DMS53 treated with DMSO at 0.1 percent for 48 hours (cell line): ENCODE results near the gene EXOSC6.
"Not testable (repeated sequence)": the region's sequence is repeated elsewhere in the genome, so short reads cannot be mapped to it uniquely, and the experiment has no call there.

ENCODE experiments used
- DNase-seq: peaks from one replicate; lab custom pipeline; 2025; ENCODE audit not compliant: unreplicated experiment; lab: John Stamatoyannopoulos, UW

EXOSC6 gene

DNA sequence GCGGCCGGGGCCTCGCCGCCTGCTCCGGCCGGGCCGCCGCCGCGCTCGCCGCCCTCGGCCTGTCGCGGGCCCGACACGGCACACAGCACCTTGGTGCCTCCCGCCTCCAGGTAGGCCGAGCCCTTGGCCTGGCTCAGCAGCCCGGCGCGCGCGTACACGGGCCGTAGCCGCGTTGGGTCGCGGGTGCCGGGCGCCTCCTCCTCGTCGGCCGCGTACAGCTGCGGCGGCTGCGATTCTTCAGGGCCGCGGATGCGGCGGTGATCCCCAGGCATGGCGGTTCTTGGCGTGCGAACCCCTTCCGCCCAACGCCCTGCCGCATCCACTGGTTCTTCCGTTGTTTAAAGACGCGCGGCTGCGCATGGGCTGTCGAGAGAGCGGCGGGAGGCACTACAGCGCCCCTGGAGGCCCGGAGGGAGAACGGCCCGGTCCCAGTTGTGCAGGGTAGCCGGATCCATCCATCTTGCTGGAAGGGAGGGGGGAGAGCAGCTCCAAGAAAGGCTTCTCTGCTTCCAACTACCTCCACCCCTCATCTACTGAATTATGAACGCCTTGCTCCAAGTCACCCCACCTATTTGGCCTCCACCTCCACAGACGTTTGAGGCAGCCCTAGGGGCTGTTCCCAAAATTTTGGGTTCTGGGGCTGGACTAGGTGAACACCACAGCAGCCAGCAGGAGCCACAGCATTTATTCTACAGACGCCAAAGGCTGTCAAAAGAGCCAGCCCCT, at the start of gene EXOSC6:
Gene EXOSC6, minus strand, starts transcription at position 312 of the 726 bp plus-strand sequence. Its CDS starts 40 bp downstream, at position 272.
- DNase-seq = peak; percentile 84

DNA sequence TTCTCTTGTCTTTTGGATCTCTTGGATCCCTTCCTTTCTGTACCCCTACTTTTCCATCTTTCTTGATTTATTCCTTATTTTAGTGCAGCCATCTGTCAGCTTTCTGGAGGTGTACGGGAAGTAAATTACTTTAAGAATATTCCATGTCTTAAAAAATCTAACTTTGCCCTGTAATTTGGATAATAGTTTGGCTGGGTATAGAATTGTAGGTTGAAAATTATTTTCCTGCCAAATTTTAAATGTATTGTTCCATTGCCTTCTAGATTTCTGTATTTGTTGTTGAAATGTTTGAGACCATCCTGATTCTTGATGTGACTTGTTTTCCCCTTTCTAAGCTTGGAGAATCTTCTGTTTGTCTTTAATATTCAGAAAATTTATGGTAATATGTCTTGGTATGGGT, 49.4 kb upstream of the EXOSC6 start:
- no peak for DNase-seq

DNA sequence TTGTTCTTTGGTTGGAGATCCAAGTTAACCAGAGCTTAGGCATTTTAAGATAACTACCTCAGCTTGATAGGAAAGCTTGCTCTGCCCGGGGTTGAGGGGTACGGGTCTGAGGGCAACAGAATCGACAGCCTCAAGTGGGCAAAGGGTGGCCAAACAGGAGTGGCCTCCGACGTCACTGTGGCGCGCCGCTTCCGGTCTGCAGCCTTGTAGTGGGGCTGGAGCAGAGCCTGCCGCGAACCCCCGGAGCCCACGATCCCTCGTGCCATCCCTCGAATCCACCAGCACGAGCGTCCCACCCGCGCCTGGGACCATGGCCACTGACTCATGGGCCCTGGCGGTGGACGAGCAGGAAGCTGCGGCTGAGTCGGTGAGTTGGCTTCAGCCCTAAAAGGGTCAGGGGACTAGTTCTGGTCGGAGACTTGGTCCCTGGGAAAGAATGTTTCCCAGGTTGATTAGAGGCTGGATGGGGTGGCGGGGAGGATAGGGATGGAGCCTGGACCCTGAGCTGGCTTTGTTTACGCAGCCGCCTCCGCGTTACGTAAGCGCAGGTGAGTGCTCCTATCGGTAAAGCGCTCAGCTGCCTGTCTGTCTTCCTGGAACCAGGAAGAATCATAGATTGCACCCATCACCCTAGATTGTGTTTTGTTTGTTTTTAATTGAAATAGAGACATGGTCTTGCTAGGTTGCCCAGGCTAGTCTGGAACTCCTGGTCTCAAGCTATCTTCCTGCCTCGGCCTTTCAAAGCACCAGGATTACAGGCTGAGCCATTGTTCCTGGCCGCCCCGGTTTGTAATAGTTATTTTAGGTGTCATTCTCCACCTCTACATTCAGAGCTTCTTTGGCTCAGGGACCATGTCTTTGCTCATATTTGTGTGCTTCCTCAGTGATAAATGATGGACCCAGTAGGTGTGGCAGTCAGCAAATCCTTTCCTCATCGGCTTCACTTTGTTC, 47.5 kb upstream of the EXOSC6 start, which contains the start of gene DDX19B:
Gene DDX19B, plus strand, starts transcription at position 199 of the 951 bp plus-strand sequence. Its CDS starts 112 bp downstream, at position 311.
- peak; percentile 75 for DNase-seq

DNA sequence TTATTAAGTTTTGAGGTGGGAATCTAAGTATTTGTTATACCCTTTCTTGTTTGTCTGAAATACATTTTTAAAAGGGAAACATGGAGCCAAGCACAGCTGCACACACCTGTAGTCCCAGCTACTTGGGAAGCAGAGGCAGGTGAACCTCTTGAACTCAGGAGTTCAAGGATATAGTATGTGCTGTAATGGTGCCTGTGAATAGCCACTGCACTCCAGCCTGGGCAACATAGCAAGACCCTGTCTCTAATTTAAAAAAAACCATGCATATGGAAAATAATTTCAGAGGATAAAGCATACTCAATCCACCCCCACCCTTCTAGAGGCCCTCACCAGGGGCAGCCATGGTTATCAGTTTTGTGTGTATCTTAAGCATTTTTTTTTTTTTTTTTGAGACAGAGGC, 43.9 kb upstream of the EXOSC6 start:
- DNase-seq = no peak

DNA sequence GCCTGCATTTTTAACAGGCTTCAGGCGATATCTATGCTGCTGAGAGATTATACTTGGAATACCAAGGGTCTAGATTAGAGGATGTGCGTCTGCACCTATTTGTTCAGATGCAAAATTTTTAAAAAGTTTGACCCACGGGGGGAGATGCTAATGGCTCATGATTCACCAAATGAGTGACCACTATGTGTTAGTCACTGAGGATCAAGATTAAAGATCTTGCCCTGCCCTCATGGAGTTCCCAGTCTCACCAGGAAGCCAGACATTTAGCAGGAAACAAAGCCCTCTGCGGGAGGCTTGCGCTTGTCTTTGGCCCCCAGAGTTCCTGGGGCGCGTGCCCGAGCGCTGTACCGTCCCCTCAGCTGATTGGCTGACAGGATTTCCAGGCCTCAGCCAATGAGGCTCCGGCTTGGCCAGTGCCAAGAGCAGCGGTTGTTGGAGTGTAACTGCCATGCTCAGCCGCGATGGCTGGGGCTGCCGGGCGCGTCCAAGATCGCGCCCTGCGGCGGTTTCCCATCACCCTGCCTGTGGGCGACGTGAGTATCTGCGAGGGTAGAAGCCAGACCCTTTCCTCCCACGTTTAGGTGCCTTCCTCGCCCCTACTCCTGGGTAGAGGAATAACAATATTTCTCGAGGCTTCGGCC, 42.8 kb upstream of the EXOSC6 start:
- no peak for DNase-seq

DNA sequence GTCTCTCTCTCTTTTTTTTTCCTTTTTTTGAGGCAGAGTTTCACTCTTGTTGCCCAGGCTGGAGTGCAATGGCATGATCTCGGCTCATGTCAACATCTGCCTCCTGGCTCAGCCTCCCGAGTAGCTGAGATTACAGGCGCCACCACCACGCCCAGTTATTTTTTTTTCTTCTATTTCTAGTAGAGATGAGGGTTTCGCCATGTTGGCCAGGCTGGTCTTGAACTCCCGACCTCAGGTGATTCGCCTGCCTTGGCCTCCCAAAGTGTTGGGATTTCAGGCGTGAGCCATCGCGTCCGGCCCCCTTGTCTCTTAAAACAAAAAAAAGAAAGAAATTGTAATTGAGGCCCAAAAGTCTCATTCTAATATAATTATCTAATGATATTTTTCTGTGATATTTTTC, 40.4 kb upstream of the EXOSC6 start:
- DNase-seq = not testable (repeated sequence)

DNA sequence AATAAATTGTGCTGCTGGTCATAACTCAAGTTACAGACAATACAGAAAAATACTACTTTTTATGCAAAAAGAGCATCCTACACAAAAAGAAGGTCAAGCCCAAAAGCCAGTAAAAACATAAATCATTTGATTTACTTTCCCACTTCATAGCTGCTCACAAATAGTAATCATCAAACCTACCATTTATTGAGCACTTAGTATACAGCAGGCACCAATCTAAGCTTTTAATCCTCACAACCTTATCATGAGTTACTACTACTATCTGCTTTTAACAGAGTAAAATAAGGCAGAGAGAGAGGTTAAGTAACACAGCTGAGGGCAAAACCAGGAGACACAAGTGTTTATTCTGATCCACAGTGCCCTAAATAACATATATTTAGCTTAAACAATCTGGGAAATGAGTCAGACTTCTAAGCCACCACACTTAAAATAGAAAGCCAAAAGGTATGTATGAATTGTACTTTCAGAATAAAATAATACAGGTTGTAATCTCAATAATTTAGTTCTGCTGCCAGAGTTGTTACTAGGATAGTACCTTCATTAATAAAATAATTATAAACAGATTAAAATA, 39.3 kb upstream of the EXOSC6 start:
- no peak for DNase-seq

DNA sequence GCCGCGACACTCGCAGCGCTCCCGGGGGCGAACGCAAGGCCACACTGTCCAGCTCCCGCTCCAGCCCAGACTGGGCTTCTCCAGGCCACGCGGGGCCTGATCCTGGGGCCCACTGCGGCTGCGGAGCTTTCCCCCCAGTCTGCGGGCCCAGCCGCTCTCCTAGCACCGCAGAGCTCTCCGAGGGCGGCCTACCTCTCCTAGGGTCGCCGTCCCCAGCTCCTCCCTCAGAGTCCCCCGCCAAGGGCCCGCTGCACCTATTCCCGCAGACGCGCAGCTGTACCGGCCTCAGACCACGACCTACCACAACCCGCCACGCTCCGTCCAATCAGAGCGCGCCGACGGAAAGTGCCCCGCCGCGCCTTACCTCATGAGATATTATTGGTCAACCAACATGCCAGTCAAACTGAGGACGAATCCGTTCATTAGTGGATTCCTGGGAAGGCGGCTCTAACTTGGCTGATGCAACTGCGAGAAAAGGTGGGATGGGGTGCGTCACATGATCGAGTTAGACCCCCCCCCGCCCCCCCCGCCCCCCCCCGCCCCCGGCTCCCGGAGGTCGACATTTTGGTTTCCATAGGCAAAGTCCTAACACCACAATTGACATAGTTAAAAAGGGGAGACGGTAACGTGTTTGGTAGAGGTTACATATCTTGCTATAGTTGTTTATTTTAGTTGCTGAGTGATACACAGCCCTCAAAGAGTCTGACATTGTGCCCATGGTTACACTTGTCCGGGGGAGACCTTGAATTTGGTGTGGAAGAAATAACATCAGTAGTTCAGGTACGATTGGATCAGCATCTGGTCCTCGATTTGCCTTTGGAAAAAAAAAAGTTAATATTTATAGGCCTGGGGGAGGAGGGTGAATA, 37.7 kb upstream of the EXOSC6 start, which contains the start of gene AARS1:
Gene AARS1, minus strand, starts transcription at position 278 of the 866 bp plus-strand sequence. CDS start 6,743 bp downstream, outside the sequence.
- DNase-seq = peak; percentile 91

DNA sequence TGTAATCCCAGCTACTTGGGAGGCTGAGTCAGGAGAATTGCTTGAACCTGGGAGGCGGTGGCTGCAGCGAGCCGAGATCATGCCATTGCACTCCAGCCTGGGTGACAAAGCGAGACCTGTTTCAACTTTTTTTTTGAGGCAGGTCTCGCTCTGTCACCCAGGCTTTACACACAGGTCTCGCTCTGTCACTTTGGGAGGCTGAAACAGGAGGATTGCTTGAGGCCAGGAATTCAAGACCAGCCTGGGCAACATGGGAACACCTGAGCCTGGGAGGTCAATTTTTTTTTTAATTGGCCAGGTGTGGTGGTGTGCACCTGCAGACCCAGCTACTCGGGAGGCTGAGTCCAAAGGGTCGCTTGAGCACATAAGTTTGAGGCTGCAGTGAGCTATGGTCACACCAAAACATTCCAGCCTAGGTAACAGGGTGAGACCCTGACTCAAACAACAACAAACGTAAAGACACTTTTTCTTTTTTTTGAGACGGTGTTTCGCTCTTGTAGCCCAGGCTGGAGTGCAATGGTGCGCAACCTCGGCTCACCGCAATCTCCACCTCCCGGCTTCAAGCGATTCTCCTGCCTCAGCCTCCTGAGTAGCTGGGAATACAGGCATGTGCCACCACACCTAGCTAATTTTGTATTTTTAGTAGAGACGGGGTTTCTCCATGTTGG, 35.7 kb upstream of the EXOSC6 start:
- DNase-seq = not testable (repeated sequence)

DNA sequence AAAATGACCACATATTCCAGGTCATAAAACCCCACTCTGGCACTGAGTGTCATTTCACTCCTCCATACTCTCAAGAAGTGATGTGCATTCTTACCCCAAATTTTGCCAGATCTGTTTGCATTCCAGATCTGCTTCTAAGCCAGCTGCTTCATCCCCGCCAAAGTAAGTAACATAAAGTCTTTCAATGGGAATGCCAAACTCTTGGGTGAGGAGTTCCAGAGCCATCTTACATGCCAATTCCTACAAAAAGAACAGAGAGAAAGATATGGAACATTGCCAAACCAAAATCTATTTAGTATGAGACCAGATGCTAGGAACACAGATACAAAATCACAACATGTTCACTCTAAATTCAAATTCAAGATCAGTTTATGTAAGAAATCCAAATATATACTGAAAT, 24.7 kb upstream of the EXOSC6 start:
- DNase-seq = no peak

DNA sequence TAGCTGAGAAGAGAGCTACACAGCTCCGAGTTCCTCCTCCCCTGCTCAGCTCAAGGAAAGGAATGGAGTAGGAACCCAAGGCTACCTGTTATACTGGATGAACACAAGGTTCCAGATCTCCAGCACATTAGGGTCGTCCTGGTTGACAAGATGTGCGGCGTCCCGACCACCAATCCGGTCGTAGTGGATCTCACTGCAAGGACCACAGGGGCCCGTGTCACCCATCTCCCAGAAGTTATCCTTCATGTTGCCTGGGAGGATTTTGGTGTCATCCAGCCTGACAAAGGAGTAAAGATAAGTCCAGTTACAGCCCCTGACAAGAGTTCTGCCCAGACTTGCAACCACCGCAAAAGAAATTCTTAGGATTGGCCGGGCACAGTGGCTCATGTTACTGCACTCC, 20.0 kb upstream of the EXOSC6 start:
- DNase-seq = no peak

DNA sequence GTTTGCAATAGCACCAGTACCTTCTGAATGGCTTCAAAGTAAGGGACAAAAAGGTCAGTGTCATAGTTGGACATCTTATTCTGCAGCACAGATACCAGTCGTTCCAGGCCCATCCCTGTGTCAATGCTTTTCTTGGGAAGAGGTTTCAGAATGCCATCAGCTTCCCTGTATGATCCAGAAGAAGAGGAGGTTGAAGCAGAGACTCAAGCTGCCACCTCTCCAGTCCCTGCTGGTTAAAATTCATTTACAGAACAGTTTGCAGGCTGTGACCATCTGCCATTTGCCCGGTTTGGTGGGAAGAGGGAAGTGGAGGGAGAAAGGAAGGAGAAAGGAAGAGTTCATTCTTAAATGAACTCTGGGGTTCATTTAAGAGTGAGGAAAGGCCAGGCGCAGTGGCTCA, 18.4 kb upstream of the EXOSC6 start:
- DNase-seq = no peak

DNA sequence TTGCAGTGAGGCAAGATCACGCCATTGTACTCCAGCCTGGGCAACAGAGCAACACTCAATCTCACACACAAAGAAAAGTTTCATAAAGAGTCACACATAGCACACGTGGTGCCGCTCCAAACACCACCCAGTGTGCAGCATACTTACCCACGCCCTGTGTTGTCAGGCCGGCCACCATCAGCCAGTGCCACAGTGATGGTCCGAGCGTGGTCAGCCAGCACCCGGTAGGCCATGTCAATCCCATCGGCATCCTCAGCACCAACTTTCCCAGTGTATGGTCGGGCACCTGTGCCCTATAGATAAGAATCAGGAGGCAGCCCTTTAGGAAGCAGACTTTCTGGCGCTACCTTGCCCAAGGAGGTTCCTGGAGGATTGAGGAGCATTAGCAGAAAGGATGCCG, 17.7 kb upstream of the EXOSC6 start:
- DNase-seq = no peak

DNA sequence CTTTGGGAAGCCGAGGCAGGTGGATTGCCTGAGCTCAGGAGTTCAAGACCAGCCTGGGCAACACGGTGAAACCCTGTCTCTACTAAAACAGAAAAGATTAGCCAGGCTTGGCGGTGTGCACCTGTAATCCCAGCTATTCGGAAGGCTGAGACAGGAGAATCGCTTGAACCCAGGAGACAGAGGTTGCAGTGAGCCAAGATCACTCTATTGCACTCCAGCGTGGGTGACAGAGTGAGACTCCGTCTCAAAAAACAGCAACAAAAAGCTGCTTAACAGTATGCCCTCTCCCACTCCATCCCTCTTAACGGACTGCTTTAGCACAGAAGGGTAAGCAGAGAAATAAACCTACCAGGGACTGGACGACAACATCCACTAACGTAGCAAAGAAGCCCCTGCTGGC, 16.2 kb upstream of the EXOSC6 start:
- DNase-seq = not testable (repeated sequence)

DNA sequence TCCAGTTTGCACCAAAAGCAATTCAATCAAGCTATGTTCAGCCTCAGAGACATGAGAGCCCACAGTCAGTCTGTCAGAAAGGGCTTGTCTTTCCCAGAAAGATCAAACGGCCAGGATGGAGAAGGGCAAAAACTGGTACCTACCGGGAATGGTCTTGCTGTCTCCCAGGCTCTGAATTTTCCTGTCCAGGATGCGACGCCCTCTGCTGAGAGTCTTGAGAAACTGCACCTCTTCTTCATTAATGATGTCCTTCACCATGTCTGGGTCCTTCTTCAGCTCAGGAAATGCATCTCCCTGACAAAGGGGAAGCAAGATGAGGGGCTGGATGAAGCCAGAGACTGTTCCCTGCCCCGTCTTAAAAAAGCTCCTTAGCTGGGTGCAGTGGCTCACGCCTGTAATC, 15.8 kb upstream of the EXOSC6 start:
- no peak for DNase-seq

DNA sequence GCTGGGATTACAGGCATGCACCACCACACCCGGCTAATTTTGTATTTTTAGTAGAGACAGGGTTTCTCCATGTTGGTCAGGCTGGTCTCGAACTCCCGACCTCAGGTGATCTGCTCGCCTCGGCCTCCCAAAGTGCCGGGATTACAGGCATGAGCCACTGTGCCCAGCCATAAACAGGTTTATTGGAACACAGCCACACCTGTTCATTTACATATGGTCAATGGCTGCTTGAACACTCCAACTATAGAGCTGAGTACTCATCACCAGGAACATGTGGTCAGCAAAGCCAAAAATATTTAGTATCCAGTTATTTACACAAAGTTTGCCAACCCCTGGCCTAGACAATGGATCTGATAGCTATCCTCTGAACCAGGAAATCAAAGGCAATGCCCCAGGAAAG, 8.2 kb upstream of the EXOSC6 start:
- DNase-seq = not testable (repeated sequence)

DNA sequence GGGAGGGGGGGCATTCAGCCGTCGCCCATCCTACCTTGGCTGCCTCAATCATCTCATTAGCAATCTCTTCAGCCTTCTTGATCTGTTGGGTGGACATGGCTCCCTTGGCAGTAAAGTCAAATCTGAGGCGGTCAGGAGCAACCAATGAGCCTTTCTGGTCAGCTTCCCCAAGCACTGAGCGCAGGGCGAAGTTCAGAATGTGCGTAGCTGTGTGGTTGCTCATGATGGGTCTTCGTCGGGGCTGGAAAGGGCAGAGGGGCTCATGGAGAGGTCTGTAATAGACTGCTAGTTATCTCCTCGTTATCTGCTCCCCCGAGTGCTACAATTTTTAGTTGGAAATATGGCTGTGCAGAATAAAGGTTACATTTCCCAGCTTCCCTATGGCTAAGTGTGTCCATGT, 7.2 kb upstream of the EXOSC6 start:
- no peak for DNase-seq

DNA sequence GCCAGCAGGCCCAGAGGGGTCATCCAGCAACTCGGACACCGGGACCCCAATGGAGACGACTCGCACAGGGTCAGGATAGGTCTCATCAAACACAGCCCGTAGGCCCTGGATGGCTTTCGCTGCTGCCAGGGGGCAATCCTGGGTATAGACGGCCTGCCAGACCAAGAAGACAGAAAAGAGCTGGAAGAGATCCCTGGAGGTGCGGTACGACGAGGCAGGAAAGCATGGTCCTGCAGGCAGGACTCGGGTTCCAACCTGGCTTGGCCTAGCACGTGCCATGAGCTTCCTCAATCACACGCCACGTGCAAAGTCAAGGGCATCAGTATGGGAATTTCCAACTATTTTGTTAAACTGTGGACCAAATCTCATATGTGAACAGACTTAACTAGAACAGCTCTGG, 6.3 kb upstream of the EXOSC6 start:
- DNase-seq = no peak

DNA sequence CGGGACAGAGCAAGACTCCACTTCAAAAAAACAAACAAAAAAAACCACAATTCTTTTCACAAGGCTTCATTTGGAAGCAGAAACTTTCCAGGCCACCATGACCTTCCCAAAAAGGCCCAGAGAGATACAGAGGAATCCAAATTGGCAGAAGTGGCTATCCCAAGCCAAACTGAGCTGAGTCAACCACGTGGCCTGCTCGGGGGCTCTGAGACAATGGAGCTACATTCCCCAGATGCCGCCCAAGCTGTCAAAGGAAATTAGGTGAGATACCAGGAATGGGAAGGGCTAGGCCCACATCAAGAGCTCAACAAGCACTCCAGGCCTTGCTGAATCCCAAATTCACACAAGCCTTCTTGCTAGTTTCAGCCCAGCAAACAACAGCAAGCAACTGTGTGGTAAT, 5.7 kb upstream of the EXOSC6 start:
- DNase-seq = no peak

DNA sequence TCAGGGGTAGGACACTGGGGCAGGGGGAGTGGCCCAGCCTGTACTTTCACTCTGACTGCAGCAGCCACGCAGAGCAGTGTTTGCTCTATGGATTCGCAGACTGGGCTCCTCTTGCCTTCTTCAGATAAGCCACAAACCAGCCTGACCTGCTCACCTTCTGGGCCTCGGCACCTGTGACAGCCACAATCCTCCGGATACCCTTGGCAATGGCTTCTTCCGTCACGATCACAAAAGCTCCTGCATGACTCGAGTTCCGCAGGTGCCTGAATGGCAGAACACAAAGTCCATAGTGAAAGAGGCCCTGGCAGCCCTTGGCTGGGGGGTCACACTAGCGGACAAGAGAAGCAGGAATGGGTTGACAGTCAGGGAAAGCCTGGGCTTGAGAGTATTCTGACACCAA, 3.8 kb upstream of the EXOSC6 start:
- DNase-seq = no peak
